Suprapubic skin (tissue), 4 donors: ENCODE measurements around the gene PIK3IP1. TPM values are rescaled to one million over a fixed set of nuclear protein-coding genes. Genes with fewer than 3 reads are reported as not detected.

Source experiments
- DNase-seq, 2 donors: peaks; one replicate each; pipeline ENCODE4 v3.0.0-alpha.2; 2019; ENCODE audit warnings: low spot score in 2 of 2
- H3K27ac ChIP-seq: fragments of 200-600 bp; sonication (generic); one replicate; pipeline ENCODE4 v1.5.1; 2019
- H3K27me3 ChIP-seq: fragments of 200-600 bp; sonication (generic); one replicate; pipeline ENCODE4 v1.5.1; 2019
- H3K36me3 ChIP-seq: fragments of 200-600 bp; sonication (generic); one replicate; pipeline ENCODE4 v1.5.1; 2019
- H3K4me1 ChIP-seq: fragments of 200-600 bp; sonication (generic); one replicate; pipeline ENCODE4 v1.5.1; 2019
- H3K4me3 ChIP-seq: fragments of 200-600 bp; sonication (generic); one replicate; pipeline ENCODE4 v1.5.1; 2019; ENCODE audit warnings: mild to moderate bottlenecking
- H3K9me3 ChIP-seq: fragments of 200-600 bp; sonication (generic); one replicate; pipeline ENCODE4 v1.5.1; 2019
- CTCF ChIP-seq, 2 donors: fragments of 200-600 bp in 1 of 2; fragments of 450-650 bp in 1 of 2; sonication (generic) in 1 of 2; IDR thresholded peaks; one replicate each; pipeline ENCODE4 v1.5.1; 2016 to 2019; ENCODE audit warnings: antibody characterized with exemption in 2 of 2, mild to moderate bottlenecking in 1 of 2, moderate library complexity in 1 of 2
- EP300 ChIP-seq: sonication (generic); formaldehyde crosslinking; IDR thresholded peaks from one replicate; pipeline ENCODE4 v1.6.1; 2017; ENCODE audit warnings: antibody characterized with exemption
- POLR2A ChIP-seq, 2 donors: fragments of 450-650 bp; IDR thresholded peaks; one replicate each; pipeline ENCODE4 v1.6.1; 2017; ENCODE audit warnings: antibody characterized with exemption in 2 of 2, mild to moderate bottlenecking in 2 of 2, moderate library complexity in 2 of 2
- POLR2AphosphoS5 ChIP-seq, 3 donors: sonication (generic); formaldehyde crosslinking; IDR thresholded peaks; one replicate each; pipeline ENCODE4 v1.6.1; 2017; ENCODE audit warnings: antibody characterized with exemption in 3 of 3
- WGBS: methylation state at CpG from one replicate; pipeline ENCODE4 v1.1.5; 2018; 5-methylcytosine and 5-hydroxymethylcytosine counted together
- total RNA-seq, 4 donors: library from RNA; depleted of rRNA; stranded (reverse); fragments of >200 nt; gene quantifications; one replicate each; pipeline ENCODE4 v1.1.0, GENCODE V29; 2016

PIK3IP1 gene
- total RNA-seq, 4 donors from 2014 or later, result 40.7 to 126 (median 64.4) TPM

- Histone ChIP-seq H3K9me3 (no peaks in the 10 kb centered on the region), H3K4me1 (peaks cover 63% of the 10 kb centered on the region), H3K27ac (no peak overlapping the region), H3K4me3 (no peak overlapping the region), H3K27me3 (no peaks in the 10 kb centered on the region), H3K36me3 (peaks cover 61% of the 10 kb centered on the region)
- WGBS, result 68% methylated on average over 6 of the region's 6 CpGs
- no peak for DNase-seq
- TF ChIP-seq POLR2A (IDR thresholded peaks at IDR 0.05) (no peak), CTCF (IDR thresholded peaks at IDR 0.05) (no peak), EP300 (no peak), POLR2AphosphoS5 (IDR thresholded peaks at IDR 0.05) (no peak)
Observed at GRCh38 chr22:31339148-31339832, 47.0 kb upstream of the PIK3IP1 start.

- H3K4me1 ChIP-seq, result peaks cover 51% of the 10 kb centered on the region
- H3K27ac ChIP-seq, result no peak overlapping the region
- H3K4me3 ChIP-seq, result no peak overlapping the region
- no peak for DNase-seq
- no peaks in the 10 kb centered on the region for H3K9me3 ChIP-seq
- H3K36me3 ChIP-seq, result peaks cover 73% of the 10 kb centered on the region
- 77% methylated on average over 2 of the region's 5 CpGs for WGBS
- TF ChIP-seq CTCF (IDR thresholded peaks at IDR 0.05) (no peak), POLR2AphosphoS5 (IDR thresholded peaks at IDR 0.05) (no peak), EP300 (no peak), POLR2A (IDR thresholded peaks at IDR 0.05) (no peak)
- no peaks in the 10 kb centered on the region for H3K27me3 ChIP-seq
Observed at GRCh38 chr22:31337178-31337577, 44.9 kb upstream of the PIK3IP1 start.

GRCh38 chr22:31334329-31334728 is 42.0 kb upstream of the PIK3IP1 start:
- no peak for DNase-seq
- 86% methylated on average over 5 of the region's 5 CpGs for WGBS
- Histone ChIP-seq H3K9me3 (no peaks in the 10 kb centered on the region), H3K27ac (no peak overlapping the region), H3K4me3 (no peak overlapping the region), H3K4me1 (peaks cover 27% of the 10 kb centered on the region), H3K36me3 (peaks cover 73% of the 10 kb centered on the region), H3K27me3 (no peaks in the 10 kb centered on the region)
- TF ChIP-seq EP300 (no peak), POLR2AphosphoS5 (IDR thresholded peaks at IDR 0.05) (no peak), POLR2A (IDR thresholded peaks at IDR 0.05) (no peak), CTCF (IDR thresholded peaks at IDR 0.05) (no peak)

- no peak for TF ChIP-seq POLR2AphosphoS5 (IDR thresholded peaks at IDR 0.05)
- no peak for TF ChIP-seq CTCF (IDR thresholded peaks at IDR 0.05)
- no peak for TF ChIP-seq POLR2A (IDR thresholded peaks at IDR 0.05)
- no peak for TF ChIP-seq EP300
- H3K27ac ChIP-seq, result no peak overlapping the region
- no peaks in the 10 kb centered on the region for H3K9me3 ChIP-seq
- H3K27me3 ChIP-seq, result no peaks in the 10 kb centered on the region
- H3K36me3 ChIP-seq, result peaks cover 74% of the 10 kb centered on the region
- 67% methylated on average over 2 of the region's 2 CpGs for WGBS
- H3K4me3 ChIP-seq, result no peak overlapping the region
- peaks cover 30% of the 10 kb centered on the region for H3K4me1 ChIP-seq
- no peak for DNase-seq
Observed at GRCh38 chr22:31333641-31334040, 41.4 kb upstream of the PIK3IP1 start.

GRCh38 chr22:31332886-31333285 is 40.6 kb upstream of the PIK3IP1 start:
- H3K9me3 ChIP-seq, result no peaks in the 10 kb centered on the region
- WGBS, result 80% methylated on average over 1 of the region's 1 CpG
- H3K4me3 ChIP-seq, result no peak overlapping the region
- TF ChIP-seq POLR2A (IDR thresholded peaks at IDR 0.05) (no peak), EP300 (no peak), POLR2AphosphoS5 (IDR thresholded peaks at IDR 0.05) (no peak), CTCF (IDR thresholded peaks at IDR 0.05) (no peak)
- no peak overlapping the region for H3K27ac ChIP-seq
- no peaks in the 10 kb centered on the region for H3K27me3 ChIP-seq
- DNase-seq, result no peak
- H3K36me3 ChIP-seq, result peaks cover 73% of the 10 kb centered on the region
- H3K4me1 ChIP-seq, result peaks cover 38% of the 10 kb centered on the region
